ENCODE results near the gene TRAPPC2L. TPM values are rescaled to one million over a fixed set of nuclear protein-coding genes. Genes with fewer than 3 reads are reported as not detected.

TRAPPC2L gene
- total RNA-seq, 1 donor from 2014 or later: 41.2 TPM

DNA sequence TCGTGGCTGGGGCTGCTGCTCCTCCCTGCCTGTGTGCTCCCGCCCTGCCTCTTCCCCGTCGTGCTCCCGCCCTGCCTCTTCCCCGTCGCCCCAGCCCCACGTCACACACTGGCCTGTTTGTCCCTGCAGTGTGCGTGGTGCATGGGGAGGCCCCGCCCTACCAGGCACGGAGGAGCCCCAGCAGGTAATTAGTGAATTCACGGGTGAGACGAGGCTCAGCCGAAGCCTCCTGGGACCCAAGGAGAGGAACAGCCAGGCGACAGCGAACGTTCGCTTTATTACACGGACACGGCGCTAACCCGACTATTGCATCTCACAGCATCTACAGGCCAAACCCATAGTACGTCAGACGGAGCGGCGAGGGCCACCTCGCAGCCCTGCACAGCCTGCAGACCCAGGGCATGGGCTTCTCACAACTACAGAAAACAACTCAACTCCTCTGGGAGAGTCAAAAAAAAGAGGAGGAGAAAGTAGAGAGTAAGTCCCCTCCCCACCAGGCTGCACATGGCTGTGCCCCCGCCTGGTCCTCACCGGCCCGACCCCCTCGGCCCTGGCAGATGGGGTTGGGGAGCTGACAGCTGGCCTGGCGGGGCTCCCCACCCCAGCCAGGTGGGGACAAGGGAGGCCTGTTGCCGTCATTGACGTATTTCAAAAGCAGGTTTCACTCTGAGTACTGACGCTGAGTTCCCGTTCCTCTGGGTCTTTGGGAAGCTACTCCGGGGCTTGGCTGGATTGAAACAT, 13.9 kb downstream of the TRAPPC2L start:
- intact Hi-C loops (cut with DNase I): no loop called here
- DNase-seq (ENCODE audit: low spot score): no peak
- peak; percentile 53 for ATAC-seq

DNA sequence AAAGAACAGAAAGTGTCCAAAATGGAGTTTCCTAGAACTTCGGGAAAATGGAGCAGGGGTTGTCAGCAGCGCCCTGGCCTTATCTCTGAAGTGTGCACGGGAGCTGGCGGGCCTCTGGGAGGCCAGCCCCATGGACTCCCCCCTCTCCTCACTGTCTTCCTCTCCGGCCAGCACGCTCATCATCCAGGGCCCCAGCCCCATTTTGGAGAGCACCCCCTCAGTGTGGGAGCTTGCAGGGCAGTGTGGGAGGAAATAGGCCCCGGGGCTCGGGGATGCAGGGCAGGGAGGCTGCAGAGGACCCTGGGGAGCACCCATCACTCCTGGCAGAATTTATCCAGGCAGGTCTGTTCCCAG, 14.4 kb downstream of the TRAPPC2L start:
- ATAC-seq (peak; percentile 15), DNase-seq (ENCODE audit: low spot score) (no peak)
- intact Hi-C loops (cut with DNase I): no loop called here

DNA sequence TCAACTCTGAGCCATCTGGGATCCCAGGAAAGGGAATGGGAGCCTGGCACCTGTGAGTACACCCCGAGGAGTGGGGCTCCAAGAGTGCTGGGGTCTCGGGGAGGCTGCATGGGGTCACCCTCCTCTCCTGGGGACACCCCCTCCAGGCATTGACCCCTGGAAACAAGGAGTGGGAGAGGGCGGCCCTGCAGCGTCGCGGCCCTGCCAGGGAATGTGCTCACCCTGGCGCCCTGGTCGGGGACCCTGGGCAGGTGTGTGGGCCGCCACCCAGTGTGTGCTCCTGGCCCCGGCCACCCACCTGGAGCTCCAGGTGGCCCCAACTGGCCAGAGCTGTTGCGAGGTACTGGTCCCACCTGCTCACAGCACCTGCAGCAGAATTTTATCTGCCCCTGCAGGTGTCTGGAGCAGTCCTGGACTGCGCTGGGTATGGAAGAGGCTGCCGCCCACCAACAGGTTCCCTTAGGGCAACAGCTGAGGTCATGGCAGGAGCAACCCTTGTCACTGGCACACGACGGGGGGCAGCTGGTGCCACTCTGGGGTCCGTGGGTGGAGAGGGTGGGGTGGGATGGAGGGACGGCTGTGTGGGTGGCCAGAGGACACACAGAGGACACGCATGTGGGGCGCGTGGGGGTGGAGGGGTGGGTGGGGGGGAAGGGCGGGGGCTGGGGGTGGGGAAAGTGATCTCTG, 14.9 kb downstream of the TRAPPC2L start:
- DNase-seq (ENCODE audit: low spot score) (no peak), ATAC-seq (no peak)
- intact Hi-C loops (cut with DNase I): no loop called here

DNA sequence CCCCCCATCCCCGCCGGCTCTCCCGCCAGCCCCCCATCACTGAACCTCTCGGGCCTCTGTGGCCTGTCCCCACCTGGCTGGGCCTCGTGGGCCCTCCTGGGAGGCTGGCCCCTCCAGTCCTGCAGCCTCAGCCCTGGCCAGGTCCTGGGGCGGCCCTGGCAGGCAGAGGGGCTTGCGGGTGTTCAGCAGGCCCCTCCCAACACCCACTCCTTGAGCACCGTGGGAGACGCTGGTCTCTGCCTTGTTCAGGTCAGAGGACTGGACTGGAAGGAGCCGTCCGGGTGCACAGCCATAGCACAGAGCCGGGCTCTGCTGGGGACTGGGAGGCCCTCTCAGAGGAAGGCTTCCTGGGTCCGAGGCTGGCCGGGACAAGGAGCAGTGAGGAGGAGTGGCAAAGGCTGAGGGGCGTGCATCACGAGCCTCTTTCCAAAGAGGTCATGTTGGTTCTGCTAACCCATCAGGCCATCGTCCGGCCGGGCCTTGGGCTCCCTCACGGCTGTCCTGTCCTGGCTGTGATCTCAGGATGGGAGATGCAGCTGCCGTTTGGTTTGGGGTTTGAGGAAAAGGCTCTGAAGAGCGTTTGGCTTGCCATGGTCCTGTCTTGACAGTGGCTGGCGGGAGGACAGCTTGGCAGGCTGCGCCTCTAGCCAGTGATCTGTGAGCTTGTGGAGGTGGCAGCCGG, 15.9 kb downstream of the TRAPPC2L start:
- DNase-seq (ENCODE audit: low spot score) (no peak), ATAC-seq (no peak)
- intact Hi-C loops (cut with DNase I): no loop called here

DNA sequence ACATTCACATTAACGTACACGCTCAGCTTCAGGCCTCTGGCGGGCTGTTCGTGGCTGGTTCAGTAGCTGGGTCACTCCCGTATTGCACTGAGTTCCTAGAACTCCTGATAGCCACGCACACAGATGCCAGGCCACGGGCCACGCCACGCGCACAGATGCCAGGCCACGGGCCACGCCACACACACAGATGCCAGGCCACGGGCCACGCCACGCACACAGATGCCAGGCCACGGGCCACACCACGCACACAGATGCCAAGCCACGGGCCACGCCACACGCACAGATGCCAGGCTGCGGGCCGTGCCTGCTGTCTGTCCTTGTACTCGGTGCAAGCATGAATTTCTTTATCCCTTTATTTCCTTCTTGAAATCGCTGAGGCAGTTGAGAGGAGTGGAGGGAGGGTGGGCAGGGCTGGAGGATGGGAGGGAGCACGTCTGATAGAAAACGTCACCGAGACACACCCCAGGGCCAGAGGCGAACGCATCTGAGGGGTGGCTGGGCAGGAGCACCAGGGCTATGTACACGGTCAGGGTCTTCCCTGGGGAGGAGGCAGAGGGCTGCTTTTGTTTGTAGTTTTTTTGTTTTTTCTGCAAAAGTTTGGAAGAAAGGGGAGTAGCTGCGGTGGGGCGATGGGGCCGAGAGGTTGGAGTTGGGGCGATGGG, 18.1 kb downstream of the TRAPPC2L start:
- intact Hi-C loops (cut with DNase I): no loop called here
- no peak for DNase-seq (ENCODE audit: low spot score)
- no peak for ATAC-seq

DNA sequence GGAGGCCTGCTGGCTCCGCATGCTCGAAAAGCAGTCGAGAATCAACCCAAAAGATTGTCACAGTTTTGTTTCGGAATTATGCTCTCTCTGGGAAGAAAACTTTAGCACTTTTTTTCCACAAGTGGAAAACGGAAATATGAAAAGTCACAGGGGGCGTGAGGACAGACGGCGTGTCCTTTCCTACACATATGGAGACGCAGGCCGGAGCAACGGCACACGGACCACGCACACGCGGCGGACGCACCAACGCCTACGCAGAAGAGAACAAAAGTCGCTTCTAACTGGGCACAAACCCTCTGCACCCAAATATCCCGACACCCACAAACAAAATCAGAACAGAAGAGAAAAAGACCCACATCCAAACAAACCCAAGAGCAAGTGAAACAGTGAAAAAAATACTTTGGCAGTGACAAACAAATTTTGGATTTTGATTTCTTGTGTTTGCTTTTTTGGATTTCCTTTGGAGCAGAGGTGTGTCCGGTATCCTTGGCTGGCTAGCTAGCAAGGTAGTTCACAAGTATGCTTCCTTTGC, 18.8 kb downstream of the TRAPPC2L start:
- intact Hi-C loops (cut with DNase I): no loop called here

DNA sequence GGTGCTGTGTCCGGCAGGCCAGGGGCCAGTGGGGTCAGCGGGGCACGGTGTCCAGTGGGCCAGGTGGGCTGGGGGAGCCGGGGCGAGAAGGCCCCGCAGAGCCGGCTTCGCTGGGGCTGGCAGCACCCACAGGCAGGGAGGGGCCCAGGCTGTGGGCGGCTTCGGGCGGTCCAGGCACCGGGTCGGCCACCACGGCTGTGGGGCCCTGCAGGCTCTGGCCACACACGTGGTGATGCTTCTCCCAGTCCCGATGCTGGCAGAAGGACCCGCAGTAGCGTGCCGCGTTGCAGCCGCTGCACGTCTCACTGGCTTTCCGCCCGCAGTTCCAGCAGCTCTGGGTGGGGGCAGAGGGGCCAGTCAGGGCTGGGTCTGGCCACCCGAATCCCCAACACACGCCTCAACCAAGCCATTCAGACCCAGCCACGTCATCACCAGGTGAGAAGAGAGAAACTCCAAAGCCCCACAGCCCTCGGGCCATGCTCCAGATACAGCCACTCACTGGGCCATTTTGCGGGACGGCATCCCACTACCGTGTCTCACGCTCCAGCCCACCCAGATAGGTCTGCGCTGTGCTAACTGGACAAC, 20.1 kb downstream of the TRAPPC2L start:
- ATAC-seq: no peak
- DNase-seq (ENCODE audit: low spot score): no peak
- intact Hi-C loops (cut with DNase I): loop anchor here (1.0 kb wide), 1 partner anchor 47 kb away; no protein-coding TSS in a partner anchor

More for the DNA sequence above, 18.8 kb downstream of the TRAPPC2L start:
- ATAC-seq: no peak
- no peak for DNase-seq (ENCODE audit: low spot score)

DNA sequence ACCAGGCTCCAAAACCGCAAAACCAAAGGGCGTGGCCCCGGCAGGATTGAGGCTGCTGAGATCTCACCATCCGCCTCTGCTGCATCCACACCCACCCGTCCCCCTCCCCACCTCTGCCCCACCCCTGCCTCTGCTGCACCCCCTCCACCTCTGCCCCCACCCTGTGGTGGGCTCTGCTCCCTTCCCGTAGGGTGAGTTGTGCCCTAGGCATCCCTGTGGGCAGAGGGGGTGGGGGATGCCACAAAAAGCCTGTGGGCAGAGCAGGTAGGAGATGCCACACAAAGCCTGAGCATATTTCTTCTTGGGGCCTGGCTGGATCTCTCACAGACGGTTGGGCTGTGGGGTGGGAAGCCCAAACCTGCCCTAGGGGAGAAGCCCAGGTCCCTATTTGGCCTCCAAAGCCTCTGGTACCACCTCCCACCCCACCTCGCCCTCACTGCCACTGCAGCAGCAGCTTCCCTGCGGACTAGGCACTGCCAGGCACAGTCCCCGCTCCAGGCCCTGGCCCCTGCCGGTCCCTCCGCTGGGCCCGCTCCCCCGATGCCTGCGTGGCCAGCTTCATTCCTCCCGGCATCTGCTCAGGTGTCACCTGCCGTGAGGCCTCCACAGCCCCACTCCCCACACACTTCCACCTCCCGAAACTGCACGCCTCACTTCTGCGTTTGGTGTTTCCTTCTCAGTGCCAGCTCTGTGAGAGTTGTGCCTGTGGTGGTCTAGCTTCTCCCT, 20.8 kb downstream of the TRAPPC2L start:
- intact Hi-C loops (cut with DNase I): loop anchor here (1.0 kb wide), 1 partner anchor 47 kb away; no protein-coding TSS in a partner anchor
- DNase-seq (ENCODE audit: low spot score) (no peak), ATAC-seq (no peak)

DNA sequence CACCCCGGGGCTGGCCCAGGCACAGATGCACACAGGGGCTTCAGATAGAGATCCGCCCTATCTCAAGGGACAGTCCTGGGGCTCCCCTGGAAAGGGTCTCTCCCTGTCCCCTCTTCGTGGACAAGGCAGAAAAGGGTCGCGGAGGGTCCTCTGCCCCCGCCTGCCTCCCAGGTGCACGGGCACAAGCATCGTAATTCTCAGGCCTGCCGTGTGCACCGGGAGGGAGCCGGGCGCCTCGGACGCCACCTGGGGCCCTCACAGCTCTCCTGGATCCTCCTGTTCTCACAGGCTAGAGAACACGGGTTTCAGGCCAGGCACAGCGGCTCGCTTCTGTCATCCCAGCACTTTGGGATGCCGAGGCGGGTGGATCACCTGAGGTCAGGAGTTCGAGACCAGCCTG, 21.4 kb downstream of the TRAPPC2L start:
- DNase-seq (ENCODE audit: low spot score) (no peak), ATAC-seq (no peak)
- intact Hi-C loops (cut with DNase I): no loop called here

DNA sequence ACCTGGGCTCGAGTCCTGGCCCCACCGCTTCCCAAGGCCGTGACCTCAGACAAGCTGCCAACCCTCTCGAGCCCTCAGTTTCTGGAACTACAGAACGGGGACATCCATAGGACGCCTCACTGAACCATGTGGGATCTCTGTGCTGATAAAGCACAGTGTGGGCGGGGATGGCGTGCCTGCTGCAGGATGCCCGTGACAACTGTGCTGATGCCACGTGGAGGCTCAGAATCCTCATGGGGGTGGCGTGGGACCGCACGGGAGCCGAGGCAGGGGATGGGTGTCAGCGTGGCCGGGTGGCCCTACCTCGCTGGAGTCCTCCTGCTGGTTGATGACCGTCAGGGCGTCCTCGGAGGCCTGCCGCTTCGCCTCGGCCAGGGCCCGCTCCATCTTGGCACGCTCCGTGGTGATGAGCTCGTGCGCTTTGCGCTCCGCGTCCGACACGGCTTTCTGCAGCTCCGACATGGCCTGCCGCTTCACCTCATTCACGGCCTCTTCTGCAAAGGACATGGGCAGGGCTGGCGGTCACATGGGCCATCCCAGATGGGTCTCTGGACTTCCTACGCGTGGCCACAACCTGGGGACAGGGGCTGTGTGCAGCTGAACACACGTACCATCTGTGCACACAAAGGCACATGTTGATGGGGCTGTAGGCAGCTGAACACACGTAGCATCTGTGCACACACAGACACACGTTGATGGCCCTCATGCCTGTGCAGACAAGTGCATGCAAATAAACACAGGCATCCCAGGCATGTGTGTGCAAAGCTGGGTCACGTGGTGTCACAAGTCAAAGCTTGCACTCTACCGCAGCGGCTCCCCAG, 22.2 kb downstream of the TRAPPC2L start:
- DNase-seq (ENCODE audit: low spot score) (no peak), ATAC-seq (no peak)
- intact Hi-C loops (cut with DNase I): no loop called here

DNA sequence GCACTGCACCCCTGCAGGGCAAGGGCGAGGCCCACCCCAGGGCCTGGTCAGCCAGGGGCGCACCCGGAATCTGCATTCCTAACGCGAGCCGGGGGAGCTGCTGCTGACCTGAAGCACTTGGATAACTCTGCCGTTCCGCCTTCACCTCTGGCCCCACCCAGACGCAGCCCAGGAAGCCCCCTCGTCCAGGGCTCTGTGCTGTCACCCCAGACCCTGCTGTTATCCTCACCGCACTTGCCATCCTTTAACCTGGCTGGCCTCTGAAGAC, 22.8 kb downstream of the TRAPPC2L start:
- intact Hi-C loops (cut with DNase I): no loop called here
- ATAC-seq: no peak

DNA sequence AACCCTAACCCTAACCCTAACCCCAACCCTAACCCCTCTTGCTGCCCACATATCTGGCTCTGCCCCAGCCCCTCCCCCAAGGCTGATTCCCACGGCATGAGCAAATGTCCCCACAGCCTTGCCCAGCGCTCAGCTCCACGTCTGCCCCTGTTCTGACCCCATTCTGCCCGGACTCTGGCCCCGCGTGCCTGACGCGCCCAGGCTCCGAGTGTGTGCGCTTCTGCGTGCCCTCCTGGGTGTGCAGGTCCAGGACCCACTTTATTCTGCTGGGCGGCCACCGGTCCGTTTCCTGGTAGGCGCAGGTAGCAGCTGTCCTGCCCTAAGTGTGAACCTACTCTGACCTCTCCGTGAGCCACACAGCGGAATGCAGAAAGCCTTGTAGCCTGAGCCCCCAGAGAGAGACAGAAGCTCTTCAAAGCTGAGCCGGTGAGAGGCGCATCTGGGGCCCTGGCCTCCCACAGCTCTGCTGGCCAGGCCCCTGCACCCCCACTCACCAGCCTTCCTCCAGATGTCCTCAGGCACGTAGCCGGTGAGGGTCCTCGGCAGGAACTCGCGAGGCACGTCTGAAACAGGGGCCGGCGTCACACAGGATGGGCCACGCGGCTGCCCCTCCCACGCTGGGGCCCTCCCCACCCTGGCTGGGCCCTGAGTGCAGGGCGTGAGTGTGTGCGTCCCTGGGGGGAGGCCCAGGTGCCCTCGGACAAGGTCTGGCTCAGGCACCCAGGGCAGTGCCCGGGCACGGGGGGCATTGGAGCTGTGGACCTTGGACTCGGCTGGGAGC, 23.5 kb downstream of the TRAPPC2L start:
- no peak for ATAC-seq
- DNase-seq (ENCODE audit: low spot score): no peak
- intact Hi-C loops (cut with DNase I): no loop called here

More for the DNA sequence above, 22.8 kb downstream of the TRAPPC2L start:
- no peak for DNase-seq (ENCODE audit: low spot score)

DNA sequence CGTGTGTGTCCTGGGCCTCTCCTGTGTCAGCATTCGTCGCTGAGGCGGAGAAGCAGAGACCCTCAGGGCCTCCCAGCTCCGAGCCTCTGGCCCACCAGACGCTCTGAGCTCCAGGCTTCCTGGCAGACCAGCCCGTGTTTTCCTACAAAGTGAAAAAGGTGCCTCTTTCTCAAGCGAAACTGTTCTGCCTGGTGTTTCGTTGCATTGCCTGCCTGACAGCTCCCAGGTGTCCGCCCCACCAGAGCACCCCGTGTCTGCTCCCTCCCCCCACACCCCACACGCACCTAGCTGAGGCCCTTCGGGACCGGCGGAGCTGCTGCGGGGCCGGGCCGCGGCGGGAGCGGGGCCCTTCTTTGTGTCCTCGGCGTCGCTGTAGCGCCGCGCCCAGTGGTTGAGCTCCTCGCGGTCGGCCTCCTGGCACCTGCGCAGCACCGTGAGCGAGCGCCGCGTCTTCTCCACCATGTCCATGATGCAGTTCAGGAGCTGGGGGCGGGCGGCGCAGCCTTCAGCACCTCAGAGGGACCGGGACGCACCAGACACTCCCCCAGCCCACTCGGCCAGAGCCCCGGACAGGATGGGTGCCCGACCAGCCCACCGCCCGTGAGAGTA, 24.2 kb downstream of the TRAPPC2L start:
- ATAC-seq (no peak), DNase-seq (ENCODE audit: low spot score) (no peak)
- intact Hi-C loops (cut with DNase I): no loop called here

DNA sequence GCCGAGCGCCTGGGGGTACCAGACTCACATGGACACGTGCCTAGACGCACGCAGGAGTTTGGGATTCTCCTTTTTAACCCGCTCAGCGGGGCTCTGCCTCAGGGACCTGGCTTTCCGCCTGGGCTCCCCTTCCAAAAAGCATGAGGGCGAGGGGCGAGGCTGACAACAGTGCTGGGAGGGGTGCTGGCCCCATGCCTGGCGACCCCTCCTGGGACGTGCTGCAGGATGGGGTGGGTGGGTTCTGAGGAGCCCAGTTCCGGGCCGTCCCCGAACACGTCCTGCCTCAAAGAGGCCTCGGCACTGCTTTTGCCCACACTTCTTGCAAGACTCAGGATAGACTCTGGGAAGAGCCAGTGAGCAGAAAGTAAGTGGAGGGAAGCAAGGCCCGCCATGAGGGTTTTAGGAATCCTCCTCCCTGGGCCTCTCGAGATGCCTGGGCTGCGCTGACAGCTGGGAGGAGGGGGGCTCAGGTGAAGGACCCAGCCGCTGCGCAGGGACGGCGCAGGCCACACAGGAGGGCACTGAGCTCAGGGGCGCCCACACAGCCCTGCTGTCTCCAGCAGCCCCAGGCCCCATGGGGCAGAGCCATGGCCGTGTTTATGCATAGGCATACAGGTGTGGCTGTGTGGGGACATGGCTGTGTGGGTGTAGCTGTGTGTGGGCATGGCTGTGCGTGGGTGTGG, 24.9 kb downstream of the TRAPPC2L start:
- no peak for DNase-seq (ENCODE audit: low spot score)
- intact Hi-C loops (cut with DNase I): no loop called here
- no peak for ATAC-seq

DNA sequence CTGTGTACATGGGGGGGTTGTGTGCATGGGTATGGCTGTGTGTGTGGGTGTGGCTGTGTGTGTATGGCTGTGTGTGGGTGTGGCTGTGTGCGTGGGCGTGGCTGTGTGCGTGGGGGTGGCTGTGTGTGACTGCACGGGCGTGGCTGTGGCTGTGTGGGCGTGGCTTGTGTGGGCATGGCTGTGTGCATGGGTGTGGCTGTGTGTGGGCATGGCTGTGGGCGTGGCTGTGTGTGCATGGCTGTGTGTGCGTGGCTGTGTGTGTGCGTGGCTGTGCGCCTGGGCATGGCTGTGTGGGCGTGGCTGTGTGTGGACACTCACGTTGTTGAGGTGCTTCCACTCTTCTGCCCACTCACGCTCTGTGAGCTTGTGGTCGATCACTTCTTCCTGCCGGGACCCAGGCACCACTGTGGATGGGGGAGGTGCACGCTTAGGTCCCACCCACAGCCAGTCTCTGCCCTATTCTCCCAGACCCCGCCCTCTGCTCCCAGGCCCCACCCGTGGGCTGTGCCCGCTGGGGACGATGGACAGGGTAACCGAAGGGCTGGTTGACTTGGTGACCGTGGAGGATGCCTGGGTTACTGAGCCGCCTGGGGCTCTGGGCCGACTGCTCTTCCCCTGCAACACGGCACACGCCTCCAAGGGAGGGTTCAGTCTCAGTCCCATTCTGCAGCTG, 25.6 kb downstream of the TRAPPC2L start:
- DNase-seq (ENCODE audit: low spot score): no peak
- no peak for ATAC-seq
- intact Hi-C loops (cut with DNase I): no loop called here
